Glutamatergic neuron (in vitro differentiated cells): ENCODE results near the gene CLCN4. TPM values are rescaled to one million over a fixed set of nuclear protein-coding genes. Genes with fewer than 3 reads are reported as not detected.

Source experiments
- DNase-seq: peaks from one replicate; pipeline ENCODE4 v3.0.0; 2022
- H3K27ac Mint-ChIP-seq: one replicate; pipeline ENCODE4 v1.8.0; 2020; ENCODE audit warnings: mild to moderate bottlenecking, mixed read lengths, inconsistent platforms; ENCODE audit not compliant: unreplicated experiment
- H3K27me3 Mint-ChIP-seq: one replicate; pipeline ENCODE4 v1.8.0; 2020; ENCODE audit warnings: mild to moderate bottlenecking, moderate library complexity, mixed read lengths, inconsistent platforms; ENCODE audit not compliant: unreplicated experiment
- H3K36me3 Mint-ChIP-seq: one replicate; pipeline ENCODE4 v1.8.0; 2020; ENCODE audit warnings: mild to moderate bottlenecking, mixed read lengths, inconsistent platforms; ENCODE audit not compliant: unreplicated experiment
- H3K4me1 Mint-ChIP-seq: one replicate; pipeline ENCODE4 v1.8.0; 2020; ENCODE audit warnings: mild to moderate bottlenecking, low read depth, mixed read lengths, inconsistent platforms; ENCODE audit not compliant: unreplicated experiment
- H3K4me3 Mint-ChIP-seq: one replicate; pipeline ENCODE4 v1.8.0; 2020; ENCODE audit warnings: mild to moderate bottlenecking, mixed read lengths, inconsistent platforms; ENCODE audit not compliant: unreplicated experiment
- H3K9me3 Mint-ChIP-seq: one replicate; pipeline ENCODE4 v1.8.0; 2020; ENCODE audit warnings: mild to moderate bottlenecking, moderate library complexity, mixed read lengths, inconsistent platforms; ENCODE audit not compliant: unreplicated experiment
- total RNA-seq: library from RNA; stranded (reverse); fragmentation: NEBNext Ultra II Directional; extraction: Animal tissue kit (Norgen Biotek cat#: 25700); gene quantifications from one replicate; pipeline ENCODE4 v1.2.1, GENCODE V29; 2021; ENCODE audit not compliant: unreplicated experiment
- TF ChIP-seq, protein P1 (sequence below): fragments of 200-600 bp; sonication (generic); IDR thresholded peaks from one replicate; pipeline ENCODE4 v1.5.0; 2021; ENCODE audit not compliant: partially characterized antibody, unreplicated experiment

The CLCN4 gene
- total RNA-seq, 1 donor from 2014 or later: 64.7 TPM

DNA sequence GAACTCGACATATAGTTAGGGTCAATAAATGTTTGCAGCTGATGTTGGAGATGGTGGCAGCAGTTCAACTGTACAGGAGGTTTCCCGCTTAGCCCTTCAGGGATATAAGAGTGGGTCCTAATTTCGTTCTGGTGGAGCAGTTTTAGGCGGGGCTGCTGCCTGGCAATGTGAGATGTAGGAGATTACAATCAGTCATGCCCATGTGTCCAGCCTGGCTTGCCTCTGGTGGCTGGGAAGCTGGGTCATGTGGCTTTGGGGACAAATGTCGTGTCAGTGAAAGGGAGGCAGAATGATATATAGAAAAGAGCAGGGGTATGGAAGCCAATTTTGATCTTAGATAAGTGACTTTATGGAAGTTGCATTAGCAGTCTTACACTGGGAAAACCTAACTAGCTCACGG lies 129.4 kb downstream of the CLCN4 start:
- H3K27me3 Mint-ChIP-seq: no peaks in the 10 kb centered on the region
- no peak for DNase-seq
- H3K9me3 Mint-ChIP-seq: peaks cover 4% of the 10 kb centered on the region
- no peaks in the 10 kb centered on the region for H3K36me3 Mint-ChIP-seq
- TF ChIP-seq, protein P1, sequence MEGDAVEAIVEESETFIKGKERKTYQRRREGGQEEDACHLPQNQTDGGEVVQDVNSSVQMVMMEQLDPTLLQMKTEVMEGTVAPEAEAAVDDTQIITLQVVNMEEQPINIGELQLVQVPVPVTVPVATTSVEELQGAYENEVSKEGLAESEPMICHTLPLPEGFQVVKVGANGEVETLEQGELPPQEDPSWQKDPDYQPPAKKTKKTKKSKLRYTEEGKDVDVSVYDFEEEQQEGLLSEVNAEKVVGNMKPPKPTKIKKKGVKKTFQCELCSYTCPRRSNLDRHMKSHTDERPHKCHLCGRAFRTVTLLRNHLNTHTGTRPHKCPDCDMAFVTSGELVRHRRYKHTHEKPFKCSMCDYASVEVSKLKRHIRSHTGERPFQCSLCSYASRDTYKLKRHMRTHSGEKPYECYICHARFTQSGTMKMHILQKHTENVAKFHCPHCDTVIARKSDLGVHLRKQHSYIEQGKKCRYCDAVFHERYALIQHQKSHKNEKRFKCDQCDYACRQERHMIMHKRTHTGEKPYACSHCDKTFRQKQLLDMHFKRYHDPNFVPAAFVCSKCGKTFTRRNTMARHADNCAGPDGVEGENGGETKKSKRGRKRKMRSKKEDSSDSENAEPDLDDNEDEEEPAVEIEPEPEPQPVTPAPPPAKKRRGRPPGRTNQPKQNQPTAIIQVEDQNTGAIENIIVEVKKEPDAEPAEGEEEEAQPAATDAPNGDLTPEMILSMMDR: no peak
- H3K27ac Mint-ChIP-seq: no peak overlapping the region
- no peak overlapping the region for H3K4me3 Mint-ChIP-seq
- H3K4me1 Mint-ChIP-seq: peaks cover 1% of the 10 kb centered on the region

Other genes starting within 250 kb of the CLCN4 start
- not detected for gene CLDN34, start 189.6 kb upstream of the CLCN4 start, total RNA-seq